K562 (cell line): ENCODE measurements around the gene LY6G6D. TPM values are rescaled to one million over a fixed set of nuclear protein-coding genes. Genes with fewer than 3 reads are reported as not detected.

Experiments used
- ATF7 ChIP-seq: fragments of 450-650 bp; IDR thresholded peaks from 2 replicates; pipeline ENCODE4 v1.7.1; 2014; ENCODE audit warnings: mild to moderate bottlenecking, moderate library complexity
- C11orf30 ChIP-seq: fragments of 450-650 bp; IDR thresholded peaks from 2 replicates; pipeline ENCODE4 v1.6.1; 2016; ENCODE audit warnings: low read depth, mild to moderate bottlenecking
- FOSL1 ChIP-seq: fragments of 200-800 bp; sonication (Bioruptor generic); conservative IDR thresholded peaks from 2 replicates; pipeline ENCODE4 v1.6.1; 2016; ENCODE audit warnings: missing genetic modification characterization, missing compliant biosample characterization
- HMG20A ChIP-seq: fragments of 450-650 bp; formaldehyde crosslinking; conservative IDR thresholded peaks from 2 replicates; pipeline ENCODE4 v1.4.0; 2020; ENCODE audit warnings: mild to moderate bottlenecking, mixed read lengths
- NBN ChIP-seq: fragments of 450-650 bp; IDR thresholded peaks from 2 replicates; pipeline ENCODE4 v1.6.1; 2016; ENCODE audit warnings: low read depth, mild to moderate bottlenecking
- RAD21 ChIP-seq, 2 experiments: fragments of 250-450 bp in 1 of 2; fragments of 450-650 bp in 1 of 2; sonication (Bioruptor Pico) in 1 of 2; formaldehyde crosslinking in 1 of 2; IDR thresholded peaks in 1 of 2; conservative IDR thresholded peaks in 1 of 2; 2 replicates each; pipeline versions ENCODE4 v1.4.0 to v1.8.0; 2020 to 2022; ENCODE audit warnings: mild to moderate bottlenecking in 2 of 2, moderate library complexity in 1 of 2
- SMC3 ChIP-seq: conservative IDR thresholded peaks from 2 replicates; pipeline ENCODE4 v1.6.1; 2011; ENCODE audit warnings: low read depth, low read length, improper control_type of control experiment; ENCODE audit not compliant: insufficient read depth
- polyA plus RNA-seq, 8 experiments: library from polyadenylated mRNA; depleted of rRNA in 4 of 8; stranded (reverse) in 5 of 8; unstranded in 3 of 8; fragments of >200 nt; fragmentation: Nextera tagmentation in 2 of 8; fragmentation: Illumina TruSeq in 1 of 8; extraction: Ambion mirVana in 2 of 8; extraction: Trizol in 1 of 8; gene quantifications; 2 replicates each; pipeline versions ENCODE4 v1.2.1 to v1.2.3, GENCODE V29; 2011 to 2014; ENCODE audit warnings: inconsistent platforms in 1 of 8, missing spikeins in 1 of 8
- total RNA-seq, 7 experiments: library from RNA; depleted of rRNA in 6 of 7; stranded (reverse); fragments of >200 nt in 6 of 7; fragmentation: Illumina TruSeq in 2 of 7; extraction: Trizol in 2 of 7; gene quantifications; 2 replicates each; pipeline versions ENCODE4 v1.2.1 to v1.2.3, GENCODE V29; 2011 to 2021; ENCODE audit warnings: low replicate concordance in 1 of 7
- TF ChIP-seq, protein P1 (sequence below): fragments of 200-600 bp; sonication (generic); IDR thresholded peaks from one replicate; pipeline ENCODE4 v1.6.1; 2012; ENCODE audit warnings: mild to moderate bottlenecking, low read depth, low read length, inconsistent platforms
- TF ChIP-seq, protein P2 (sequence below): fragments of 250-450 bp; sonication (Bioruptor Pico); IDR thresholded peaks from 2 replicates; pipeline ENCODE4 v1.9.0; 2021; ENCODE audit warnings: mild to moderate bottlenecking, inconsistent platforms

The LY6G6D gene
- total and polyA plus RNA-seq, 9 of the 15 experiments (the other 6 are each of a cell fraction or from before 2014, with no cell fraction given): 0.30 to 0.38 TPM; not detected in 7

DNA sequence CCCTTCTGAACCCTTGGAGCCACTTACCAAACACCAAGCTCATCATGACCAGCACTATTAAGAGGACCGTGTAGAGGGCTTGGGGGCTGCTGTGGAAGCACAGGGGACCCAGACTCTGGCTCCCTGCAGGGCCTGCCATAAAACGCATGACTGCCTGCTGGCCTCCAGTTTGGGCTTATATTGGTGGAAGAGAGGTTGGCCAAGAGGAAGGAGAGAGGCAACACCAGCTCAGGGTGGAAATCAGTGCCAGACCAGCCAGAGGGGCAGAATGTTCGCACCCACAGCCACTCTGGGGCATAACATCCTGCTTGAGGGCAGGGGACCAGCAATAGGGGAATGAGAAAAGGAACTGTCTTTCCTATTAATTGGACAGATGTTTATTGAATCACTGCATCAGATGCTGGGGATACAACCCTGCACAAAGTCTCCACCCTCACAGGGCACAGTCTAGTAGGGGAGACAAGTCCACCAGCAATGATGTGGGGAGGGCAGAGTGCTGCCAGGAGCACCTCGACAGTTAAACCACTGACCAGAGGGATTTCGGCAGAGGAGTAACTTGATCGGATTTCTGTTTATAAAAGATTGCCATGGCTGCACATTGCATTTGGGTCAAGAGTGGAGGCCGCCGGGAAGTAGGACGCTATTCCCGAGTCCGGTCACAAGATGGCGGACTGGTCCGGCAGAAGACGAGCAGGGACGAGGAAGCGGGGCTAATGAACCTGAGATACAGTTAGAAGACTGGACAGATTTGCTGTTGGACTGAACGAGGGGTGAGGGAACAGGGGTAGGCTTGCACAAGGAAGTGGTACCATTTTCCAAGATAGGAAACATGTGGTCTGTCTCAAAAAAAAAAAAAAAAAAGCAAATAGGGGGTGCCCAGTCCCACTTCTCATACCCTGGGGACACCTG is 34.7 kb upstream of the LY6G6D start, which contains the start of gene LY6G5C (continued):
- TF ChIP-seq, protein P1, sequence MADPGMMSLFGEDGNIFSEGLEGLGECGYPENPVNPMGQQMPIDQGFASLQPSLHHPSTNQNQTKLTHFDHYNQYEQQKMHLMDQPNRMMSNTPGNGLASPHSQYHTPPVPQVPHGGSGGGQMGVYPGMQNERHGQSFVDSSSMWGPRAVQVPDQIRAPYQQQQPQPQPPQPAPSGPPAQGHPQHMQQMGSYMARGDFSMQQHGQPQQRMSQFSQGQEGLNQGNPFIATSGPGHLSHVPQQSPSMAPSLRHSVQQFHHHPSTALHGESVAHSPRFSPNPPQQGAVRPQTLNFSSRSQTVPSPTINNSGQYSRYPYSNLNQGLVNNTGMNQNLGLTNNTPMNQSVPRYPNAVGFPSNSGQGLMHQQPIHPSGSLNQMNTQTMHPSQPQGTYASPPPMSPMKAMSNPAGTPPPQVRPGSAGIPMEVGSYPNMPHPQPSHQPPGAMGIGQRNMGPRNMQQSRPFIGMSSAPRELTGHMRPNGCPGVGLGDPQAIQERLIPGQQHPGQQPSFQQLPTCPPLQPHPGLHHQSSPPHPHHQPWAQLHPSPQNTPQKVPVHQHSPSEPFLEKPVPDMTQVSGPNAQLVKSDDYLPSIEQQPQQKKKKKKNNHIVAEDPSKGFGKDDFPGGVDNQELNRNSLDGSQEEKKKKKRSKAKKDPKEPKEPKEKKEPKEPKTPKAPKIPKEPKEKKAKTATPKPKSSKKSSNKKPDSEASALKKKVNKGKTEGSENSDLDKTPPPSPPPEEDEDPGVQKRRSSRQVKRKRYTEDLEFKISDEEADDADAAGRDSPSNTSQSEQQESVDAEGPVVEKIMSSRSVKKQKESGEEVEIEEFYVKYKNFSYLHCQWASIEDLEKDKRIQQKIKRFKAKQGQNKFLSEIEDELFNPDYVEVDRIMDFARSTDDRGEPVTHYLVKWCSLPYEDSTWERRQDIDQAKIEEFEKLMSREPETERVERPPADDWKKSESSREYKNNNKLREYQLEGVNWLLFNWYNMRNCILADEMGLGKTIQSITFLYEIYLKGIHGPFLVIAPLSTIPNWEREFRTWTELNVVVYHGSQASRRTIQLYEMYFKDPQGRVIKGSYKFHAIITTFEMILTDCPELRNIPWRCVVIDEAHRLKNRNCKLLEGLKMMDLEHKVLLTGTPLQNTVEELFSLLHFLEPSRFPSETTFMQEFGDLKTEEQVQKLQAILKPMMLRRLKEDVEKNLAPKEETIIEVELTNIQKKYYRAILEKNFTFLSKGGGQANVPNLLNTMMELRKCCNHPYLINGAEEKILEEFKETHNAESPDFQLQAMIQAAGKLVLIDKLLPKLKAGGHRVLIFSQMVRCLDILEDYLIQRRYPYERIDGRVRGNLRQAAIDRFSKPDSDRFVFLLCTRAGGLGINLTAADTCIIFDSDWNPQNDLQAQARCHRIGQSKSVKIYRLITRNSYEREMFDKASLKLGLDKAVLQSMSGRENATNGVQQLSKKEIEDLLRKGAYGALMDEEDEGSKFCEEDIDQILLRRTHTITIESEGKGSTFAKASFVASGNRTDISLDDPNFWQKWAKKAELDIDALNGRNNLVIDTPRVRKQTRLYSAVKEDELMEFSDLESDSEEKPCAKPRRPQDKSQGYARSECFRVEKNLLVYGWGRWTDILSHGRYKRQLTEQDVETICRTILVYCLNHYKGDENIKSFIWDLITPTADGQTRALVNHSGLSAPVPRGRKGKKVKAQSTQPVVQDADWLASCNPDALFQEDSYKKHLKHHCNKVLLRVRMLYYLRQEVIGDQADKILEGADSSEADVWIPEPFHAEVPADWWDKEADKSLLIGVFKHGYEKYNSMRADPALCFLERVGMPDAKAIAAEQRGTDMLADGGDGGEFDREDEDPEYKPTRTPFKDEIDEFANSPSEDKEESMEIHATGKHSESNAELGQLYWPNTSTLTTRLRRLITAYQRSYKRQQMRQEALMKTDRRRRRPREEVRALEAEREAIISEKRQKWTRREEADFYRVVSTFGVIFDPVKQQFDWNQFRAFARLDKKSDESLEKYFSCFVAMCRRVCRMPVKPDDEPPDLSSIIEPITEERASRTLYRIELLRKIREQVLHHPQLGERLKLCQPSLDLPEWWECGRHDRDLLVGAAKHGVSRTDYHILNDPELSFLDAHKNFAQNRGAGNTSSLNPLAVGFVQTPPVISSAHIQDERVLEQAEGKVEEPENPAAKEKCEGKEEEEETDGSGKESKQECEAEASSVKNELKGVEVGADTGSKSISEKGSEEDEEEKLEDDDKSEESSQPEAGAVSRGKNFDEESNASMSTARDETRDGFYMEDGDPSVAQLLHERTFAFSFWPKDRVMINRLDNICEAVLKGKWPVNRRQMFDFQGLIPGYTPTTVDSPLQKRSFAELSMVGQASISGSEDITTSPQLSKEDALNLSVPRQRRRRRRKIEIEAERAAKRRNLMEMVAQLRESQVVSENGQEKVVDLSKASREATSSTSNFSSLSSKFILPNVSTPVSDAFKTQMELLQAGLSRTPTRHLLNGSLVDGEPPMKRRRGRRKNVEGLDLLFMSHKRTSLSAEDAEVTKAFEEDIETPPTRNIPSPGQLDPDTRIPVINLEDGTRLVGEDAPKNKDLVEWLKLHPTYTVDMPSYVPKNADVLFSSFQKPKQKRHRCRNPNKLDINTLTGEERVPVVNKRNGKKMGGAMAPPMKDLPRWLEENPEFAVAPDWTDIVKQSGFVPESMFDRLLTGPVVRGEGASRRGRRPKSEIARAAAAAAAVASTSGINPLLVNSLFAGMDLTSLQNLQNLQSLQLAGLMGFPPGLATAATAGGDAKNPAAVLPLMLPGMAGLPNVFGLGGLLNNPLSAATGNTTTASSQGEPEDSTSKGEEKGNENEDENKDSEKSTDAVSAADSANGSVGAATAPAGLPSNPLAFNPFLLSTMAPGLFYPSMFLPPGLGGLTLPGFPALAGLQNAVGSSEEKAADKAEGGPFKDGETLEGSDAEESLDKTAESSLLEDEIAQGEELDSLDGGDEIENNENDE: no peak
- TF ChIP-seq RAD21 (CRISPR knock-in tag; conservative IDR thresholded peaks at IDR 0.05 in 1 of 2, IDR thresholded peaks at IDR 0.05 in 1 of 2) (peak; percentile 99 to 100), SMC3 (peak; percentile 98), NBN (0 out of 2 replicates have a peak, but pooled peaks have one; percentile 54), ATF7 (peak; percentile 67; the same call in 1 of the 2 replicates), HMG20A (CRISPR knock-in tag) (no peak), C11orf30 (no peak), FOSL1 (tag) (no peak)
- TF ChIP-seq, protein P2, sequence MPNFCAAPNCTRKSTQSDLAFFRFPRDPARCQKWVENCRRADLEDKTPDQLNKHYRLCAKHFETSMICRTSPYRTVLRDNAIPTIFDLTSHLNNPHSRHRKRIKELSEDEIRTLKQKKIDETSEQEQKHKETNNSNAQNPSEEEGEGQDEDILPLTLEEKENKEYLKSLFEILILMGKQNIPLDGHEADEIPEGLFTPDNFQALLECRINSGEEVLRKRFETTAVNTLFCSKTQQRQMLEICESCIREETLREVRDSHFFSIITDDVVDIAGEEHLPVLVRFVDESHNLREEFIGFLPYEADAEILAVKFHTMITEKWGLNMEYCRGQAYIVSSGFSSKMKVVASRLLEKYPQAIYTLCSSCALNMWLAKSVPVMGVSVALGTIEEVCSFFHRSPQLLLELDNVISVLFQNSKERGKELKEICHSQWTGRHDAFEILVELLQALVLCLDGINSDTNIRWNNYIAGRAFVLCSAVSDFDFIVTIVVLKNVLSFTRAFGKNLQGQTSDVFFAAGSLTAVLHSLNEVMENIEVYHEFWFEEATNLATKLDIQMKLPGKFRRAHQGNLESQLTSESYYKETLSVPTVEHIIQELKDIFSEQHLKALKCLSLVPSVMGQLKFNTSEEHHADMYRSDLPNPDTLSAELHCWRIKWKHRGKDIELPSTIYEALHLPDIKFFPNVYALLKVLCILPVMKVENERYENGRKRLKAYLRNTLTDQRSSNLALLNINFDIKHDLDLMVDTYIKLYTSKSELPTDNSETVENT (CRISPR knock-in tag): 0 out of 2 replicates have a peak, but pooled peaks have one; percentile 25
